HG02610 (cell line): ENCODE measurements around the gene ADAM17.

ENCODE experiments used
- ATAC-seq: cut with Tn5 transposase; IDR thresholded peaks from one replicate; pipeline ENCODE4 v1.9.1; 2021; ENCODE audit warnings: mild to moderate bottlenecking, moderate library complexity; ENCODE audit not compliant: unreplicated experiment

Gene ADAM17

DNA sequence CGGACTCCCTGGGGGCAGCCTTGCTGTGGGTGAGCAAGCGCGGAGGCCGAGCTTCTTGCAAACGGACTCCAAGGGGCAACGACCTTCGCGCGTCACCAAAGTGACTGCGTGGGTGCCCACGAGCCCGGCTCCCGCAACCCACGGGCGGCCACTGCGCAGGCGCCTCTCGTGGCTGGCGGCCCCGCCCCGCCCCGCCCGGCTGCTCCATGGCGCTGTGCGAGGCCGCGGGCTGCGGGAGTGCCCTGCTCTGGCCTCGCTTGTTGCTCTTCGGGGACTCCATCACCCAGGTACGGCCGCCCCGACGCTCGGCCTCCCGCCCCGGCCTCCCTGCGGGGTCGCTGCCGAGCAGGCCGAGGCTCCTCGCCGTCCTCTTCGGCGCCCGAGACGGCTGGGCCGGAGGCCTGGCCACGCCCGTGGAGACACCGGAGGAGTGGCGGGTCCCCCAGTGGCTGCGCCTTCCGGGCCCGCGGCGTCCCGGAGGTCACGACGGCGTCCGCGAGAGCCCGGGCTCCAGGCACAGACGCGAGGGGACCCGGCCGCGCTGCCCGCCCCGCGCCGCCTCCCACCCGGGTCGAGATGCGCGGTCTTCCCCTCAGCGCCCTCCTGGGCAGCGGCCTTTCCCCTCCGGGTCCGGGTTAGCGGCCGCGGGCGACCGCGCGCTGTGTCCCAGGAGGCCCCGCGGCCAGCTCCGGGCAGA lies 81.1 kb downstream of the ADAM17 start, which contains the start of gene IAH1:
TSS of gene IAH1 (plus strand) at position 191 of the 697 bp plus-strand sequence. CDS start at position 207, 16 bp downstream.
- ATAC-seq = peak; percentile 66

- peak; percentile 5 for ATAC-seq
Observed at GRCh38 chr2:9473985-9474360, 81.7 kb downstream of the ADAM17 start.

- no peak for ATAC-seq
Observed at GRCh38 chr2:9473308-9473984, 82.2 kb downstream of the ADAM17 start.

- no peak for ATAC-seq
Observed at GRCh38 chr2:9472511-9472910, 83.1 kb downstream of the ADAM17 start.

DNA sequence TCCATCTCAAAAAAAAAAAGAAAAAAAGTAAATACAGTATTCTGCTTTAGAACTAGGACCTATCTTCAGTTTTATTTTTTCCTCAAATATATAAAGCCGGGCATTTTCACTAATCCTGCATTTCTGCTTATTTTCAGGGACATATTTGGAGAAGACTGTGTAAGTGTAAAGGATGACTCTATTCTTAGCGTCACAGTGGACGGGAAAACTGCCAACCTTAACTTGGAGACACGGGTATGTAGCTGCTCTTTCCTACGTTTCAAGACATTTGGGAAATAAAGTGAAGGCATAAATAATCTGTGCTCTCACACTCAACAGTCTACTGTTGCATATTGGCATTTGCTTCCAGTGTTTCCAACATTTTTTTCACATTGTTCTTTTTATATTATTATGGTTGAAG lies 84.4 kb downstream of the ADAM17 start:
- no peak for ATAC-seq

GRCh38 chr2:9467687-9468086 lies 87.9 kb downstream of the ADAM17 start:
- no peak for ATAC-seq

- ATAC-seq = no peak
Observed at GRCh38 chr2:9466147-9466683, 89.4 kb downstream of the ADAM17 start.

DNA sequence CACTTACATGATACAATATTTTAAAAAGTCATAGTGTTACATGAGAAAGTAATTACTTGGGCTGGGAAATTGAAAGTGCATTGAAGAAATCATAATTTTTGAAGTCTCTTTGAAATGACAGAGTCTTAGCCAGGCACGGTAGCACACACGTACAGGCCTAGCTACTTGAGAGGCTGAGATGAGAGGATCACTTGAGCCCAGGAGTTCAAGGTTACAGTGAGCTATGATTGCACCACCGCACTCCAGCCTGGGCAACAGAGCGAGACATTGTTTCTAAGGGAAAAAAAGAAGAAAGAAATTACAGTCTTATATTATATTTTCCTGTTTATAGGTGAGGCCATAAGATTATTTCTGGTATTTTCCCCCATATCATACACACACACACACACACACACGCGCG lies 90.5 kb downstream of the ADAM17 start:
- ATAC-seq = no peak

GRCh38 chr2:9463698-9464034 lies 92.0 kb downstream of the ADAM17 start:
- ATAC-seq = no peak

DNA sequence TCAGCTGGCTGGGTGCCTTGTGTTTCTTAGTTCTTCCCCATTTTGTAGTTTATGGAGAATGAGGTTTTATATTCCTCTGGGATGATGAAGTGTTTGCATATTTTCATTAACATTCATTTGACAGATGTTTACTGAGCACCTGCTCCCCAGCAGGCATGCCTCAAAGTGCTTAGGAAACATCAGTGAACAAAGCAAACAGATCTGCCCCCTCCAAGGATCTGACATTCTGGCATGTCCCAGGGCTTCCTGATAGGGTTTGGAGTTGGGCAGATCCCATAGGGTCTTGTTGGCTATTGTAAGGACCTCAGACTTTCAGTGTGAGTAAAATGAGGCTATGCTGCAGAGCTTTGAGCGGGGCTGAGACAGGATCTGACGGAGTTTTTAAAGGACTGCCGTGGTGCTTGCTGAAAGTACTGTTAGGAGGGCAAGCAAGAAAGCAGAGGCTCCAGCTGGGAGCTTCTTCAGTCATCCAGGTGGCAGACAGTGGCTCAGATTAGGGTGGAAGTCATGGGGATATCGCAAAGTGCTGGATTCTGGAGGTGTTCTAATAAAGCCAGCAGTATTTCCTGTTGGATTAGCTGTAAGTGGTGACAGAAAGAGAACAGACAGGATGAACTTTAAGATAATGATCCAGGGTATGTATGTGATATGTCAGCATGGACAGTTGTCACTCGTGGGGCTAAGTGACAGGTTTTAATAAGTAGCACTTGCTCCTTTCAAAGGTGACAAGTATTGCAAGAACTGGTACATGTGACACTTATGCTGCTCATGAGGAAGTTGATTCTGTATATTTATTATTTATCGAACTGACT lies 92.5 kb downstream of the ADAM17 start:
- ATAC-seq = no peak

DNA sequence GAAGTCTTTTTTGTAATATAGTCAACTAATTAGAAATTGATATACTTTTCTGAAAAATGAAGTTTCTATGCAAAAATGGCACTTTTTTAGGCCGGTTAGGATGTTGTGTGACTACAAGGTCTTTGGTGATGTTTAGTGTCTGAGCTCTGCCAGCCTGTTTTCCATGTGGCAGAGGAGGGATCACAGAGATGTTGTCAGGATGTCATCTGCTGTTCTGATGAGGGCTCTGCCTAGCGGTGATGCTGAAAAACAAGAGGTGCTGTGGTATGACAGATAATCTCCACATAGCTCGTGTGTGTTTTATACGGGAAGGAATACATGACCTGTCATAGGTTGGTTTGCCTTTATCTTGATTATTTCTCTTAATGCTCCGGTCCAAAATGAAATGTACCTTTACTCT lies 93.3 kb downstream of the ADAM17 start:
- no peak for ATAC-seq

GRCh38 chr2:9461079-9461478 lies 94.6 kb downstream of the ADAM17 start:
- ATAC-seq = no peak

GRCh38 chr2:9460441-9461017 lies 95.1 kb downstream of the ADAM17 start:
- ATAC-seq = no peak

DNA sequence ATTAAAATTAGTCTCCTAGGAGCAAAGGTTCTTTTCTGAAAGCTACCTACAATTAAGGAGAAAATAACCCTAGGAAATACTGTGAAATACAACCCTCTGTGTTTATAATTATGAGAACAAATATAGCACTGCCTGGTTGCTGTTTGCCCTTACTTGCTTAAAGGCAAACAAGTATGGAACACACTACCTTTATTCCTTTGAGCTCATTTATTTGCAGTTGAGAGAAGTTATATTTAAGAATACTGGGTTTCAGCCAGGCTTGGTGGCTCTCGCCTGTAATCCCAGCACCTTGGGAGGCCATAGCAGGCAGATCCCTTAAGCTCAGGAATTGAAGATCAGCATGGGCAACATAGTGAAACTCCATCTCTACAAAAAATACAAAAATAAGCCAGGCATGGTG lies 104.4 kb downstream of the ADAM17 start:
- no peak for ATAC-seq

DNA sequence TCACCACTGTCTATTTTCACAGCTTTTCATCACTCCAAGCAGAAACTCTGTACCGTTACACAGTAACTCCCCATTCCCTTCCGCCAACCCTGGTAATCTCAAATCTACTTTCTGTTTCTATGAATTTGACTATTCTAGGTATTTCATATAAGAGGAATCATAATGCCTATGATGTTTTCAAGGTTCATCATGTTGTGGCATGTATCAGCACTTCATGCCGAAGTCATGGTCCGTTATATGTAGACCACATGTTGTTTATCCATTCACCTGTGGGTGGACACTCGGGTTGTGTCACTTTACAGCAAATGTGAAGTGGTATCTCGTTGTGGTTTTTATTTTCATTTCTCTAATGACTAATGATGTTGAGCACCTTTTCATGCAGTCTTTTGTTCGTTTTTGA lies 110.5 kb downstream of the ADAM17 start:
- ATAC-seq = no peak

GRCh38 chr2:9443526-9443925 lies 112.1 kb downstream of the ADAM17 start:
- ATAC-seq = no peak

- no peak for ATAC-seq
Observed at GRCh38 chr2:9441556-9441955, 114.1 kb downstream of the ADAM17 start.

- no peak for ATAC-seq
Observed at GRCh38 chr2:9440058-9440727, 115.4 kb downstream of the ADAM17 start.

- ATAC-seq = no peak
Observed at GRCh38 chr2:9439536-9439935, 116.1 kb downstream of the ADAM17 start.
